ENCODE measurements around the gene TNK1. TPM values are rescaled to one million over a fixed set of nuclear protein-coding genes. Genes with fewer than 3 reads are reported as not detected.

TNK1 gene
- total and polyA plus RNA-seq, 7 donors = 0.56 to 1.7 (median 0.82) TPM

DNA sequence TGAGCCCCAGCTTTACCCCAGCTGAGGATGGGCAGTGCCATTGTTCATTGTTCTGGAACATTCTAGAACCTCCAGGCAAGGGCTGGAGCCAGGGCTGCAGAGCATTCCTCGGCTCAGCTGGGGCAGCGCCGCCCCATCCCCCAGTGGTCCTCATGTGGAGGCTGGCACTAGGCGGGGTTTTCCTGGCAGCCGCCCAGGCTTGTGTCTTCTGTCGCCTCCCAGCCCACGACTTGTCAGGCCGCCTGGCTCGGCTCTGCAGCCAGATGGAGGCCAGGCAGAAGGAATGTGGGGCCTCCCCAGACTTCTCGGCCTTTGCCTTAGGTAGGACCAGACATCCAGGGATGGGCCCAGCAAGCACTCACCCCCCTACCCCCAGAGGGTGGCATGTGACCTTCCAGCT is 25.8 kb upstream of the TNK1 start, which contains the start of gene TMEM95:
Gene TMEM95, plus strand, starts transcription at position 104 of the 400 bp plus-strand sequence. Its CDS starts 49 bp downstream, at position 153.
- Histone ChIP-seq H3K27ac (no peak within 1 kb of the TSS), H3K4me1 (peaks cover 23% of the 10 kb centered on the region)
- TF ChIP-seq, protein P1, sequence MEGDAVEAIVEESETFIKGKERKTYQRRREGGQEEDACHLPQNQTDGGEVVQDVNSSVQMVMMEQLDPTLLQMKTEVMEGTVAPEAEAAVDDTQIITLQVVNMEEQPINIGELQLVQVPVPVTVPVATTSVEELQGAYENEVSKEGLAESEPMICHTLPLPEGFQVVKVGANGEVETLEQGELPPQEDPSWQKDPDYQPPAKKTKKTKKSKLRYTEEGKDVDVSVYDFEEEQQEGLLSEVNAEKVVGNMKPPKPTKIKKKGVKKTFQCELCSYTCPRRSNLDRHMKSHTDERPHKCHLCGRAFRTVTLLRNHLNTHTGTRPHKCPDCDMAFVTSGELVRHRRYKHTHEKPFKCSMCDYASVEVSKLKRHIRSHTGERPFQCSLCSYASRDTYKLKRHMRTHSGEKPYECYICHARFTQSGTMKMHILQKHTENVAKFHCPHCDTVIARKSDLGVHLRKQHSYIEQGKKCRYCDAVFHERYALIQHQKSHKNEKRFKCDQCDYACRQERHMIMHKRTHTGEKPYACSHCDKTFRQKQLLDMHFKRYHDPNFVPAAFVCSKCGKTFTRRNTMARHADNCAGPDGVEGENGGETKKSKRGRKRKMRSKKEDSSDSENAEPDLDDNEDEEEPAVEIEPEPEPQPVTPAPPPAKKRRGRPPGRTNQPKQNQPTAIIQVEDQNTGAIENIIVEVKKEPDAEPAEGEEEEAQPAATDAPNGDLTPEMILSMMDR (IDR thresholded peaks at IDR 0.05) = no peak

DNA sequence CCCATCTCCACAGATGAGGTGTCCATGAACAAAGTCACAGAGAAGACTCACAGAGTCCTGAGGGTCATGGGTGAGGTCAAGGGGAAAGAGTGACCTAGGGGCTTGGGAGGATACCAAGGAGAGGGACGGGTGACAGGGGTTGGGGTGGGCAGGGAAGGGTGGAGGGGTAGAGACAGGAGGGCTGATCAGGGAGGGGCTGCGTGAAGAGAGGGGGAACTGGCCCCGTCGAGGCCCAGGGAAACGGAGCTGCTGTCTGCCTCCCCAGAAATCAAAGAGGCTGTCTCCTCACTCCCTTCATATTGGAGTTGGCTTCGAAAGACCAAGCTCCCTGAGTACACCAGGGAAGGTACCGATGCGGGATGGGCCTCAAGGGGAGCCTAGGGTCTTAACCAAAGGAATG is 25.3 kb upstream of the TNK1 start:
- TF ChIP-seq, protein P1 (IDR thresholded peaks at IDR 0.05) = no peak
- Histone ChIP-seq H3K27ac (no peak overlapping the region), H3K27me3 (ENCODE audit: insufficient read depth in 3 of 3, low read length in 2 of 3) (no peaks in the 10 kb centered on the region), H3K9me3 (no peaks in the 10 kb centered on the region), H3K4me3 (no peak overlapping the region), H3K36me3 (ENCODE audit: insufficient read depth in 1 of 2, low read depth in 1 of 2) (no peaks in the 10 kb centered on the region), H3K4me1 (peaks cover 20% of the 10 kb centered on the region)
- no peak for ATAC-seq
- 63 to 87% (median 71%) methylated on average over 7 to 8 of the region's 8 CpGs for WGBS, 3 donors
- DNase-seq = no peak
- intact Hi-C loops (cut with DNase I) = loop anchor here (2.0 to 5.0 kb wide), 2 partner anchors 37 to 203 kb away; partner anchors contain the start of genes PLSCR3 (in 1 of the 2) and TNFSF13 (in 1 of the 2)

More for the DNA sequence above, 25.8 kb upstream of the TNK1 start, which contains the start of gene TMEM95:
- H3K27me3 ChIP-seq (ENCODE audit: insufficient read depth in 3 of 3, low read length in 2 of 3) = no peaks in the 10 kb centered on the region
- H3K4me3 ChIP-seq = no peak within 1 kb of the TSS
- H3K36me3 ChIP-seq (ENCODE audit: insufficient read depth in 1 of 2, low read depth in 1 of 2) = no peaks in the 10 kb centered on the region
- 37 to 47% (median 42%) methylated on average over 9 to 10 of the region's 10 CpGs for WGBS, 3 donors
- ATAC-seq (no peak), DNase-seq (peak in 1 of 2 donors; percentile 64)
- no peaks in the 10 kb centered on the region for H3K9me3 ChIP-seq
- intact Hi-C loops (cut with DNase I) = loop anchor here (2.0 to 5.0 kb wide), 2 partner anchors 37 to 204 kb away; partner anchors contain the start of genes PLSCR3 (in 1 of the 2) and TNFSF13 (in 1 of the 2)

DNA sequence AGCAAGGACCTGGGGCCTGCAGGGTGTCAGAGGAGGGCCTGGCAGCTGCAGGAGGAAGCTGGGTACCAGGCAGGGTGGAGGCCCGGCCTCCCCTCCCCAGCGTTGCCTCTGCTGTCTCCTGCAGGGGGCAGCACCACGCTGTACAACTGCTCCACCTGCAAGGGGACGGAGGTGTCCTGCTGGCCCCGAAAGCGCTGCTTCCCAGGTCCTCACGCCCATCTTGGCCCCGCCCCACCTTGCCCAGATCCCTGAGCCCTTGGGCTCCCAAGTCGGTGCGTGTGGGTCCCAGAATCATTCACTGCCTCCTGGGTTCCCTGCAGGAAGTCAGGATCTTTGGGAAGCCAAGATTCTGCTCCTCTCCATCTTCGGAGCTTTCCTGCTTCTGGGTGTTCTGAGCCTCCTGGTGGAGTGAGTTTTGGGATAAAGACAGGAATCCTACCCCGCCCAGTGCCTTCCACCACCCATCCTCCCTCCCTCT is 24.8 kb upstream of the TNK1 start:
- intact Hi-C loops (cut with DNase I) = loop anchor here in 1 of 2 donors (5.0 kb wide), 1 partner anchor 36 kb away; the partner anchor contains the start of gene PLSCR3
- no peak overlapping the region for H3K4me3 ChIP-seq
- 14 to 22% (median 16%) methylated on average over 11 to 12 of the region's 12 CpGs for WGBS, 3 donors

DNA sequence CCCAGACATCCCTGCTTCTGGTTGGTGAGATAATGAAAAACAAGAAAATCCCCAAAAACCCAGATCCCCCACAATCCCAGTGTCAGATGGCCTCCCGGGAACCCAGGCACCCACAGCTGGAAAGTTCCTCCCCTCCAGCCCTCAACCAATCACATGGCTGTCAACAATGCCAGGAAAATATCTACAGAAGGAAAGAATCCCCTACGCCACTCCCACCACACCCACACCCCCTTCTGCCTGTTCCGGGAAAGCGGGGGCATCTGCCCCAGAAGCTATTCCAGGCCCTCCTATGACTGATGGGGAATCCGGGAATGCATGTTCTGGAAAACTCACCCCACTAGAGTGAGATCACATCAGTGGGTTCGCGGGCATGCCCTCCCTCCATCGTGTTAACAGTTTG is 24.1 kb upstream of the TNK1 start:
- peaks cover 20% of the 10 kb centered on the region for H3K4me1 ChIP-seq
- DNase-seq (no peak), ATAC-seq (no peak)
- H3K27me3 ChIP-seq (ENCODE audit: insufficient read depth in 3 of 3, low read length in 2 of 3) = no peaks in the 10 kb centered on the region
- TF ChIP-seq, protein P1 (IDR thresholded peaks at IDR 0.05) = no peak
- no peak overlapping the region for H3K4me3 ChIP-seq
- no peaks in the 10 kb centered on the region for H3K36me3 ChIP-seq (ENCODE audit: insufficient read depth in 1 of 2, low read depth in 1 of 2)
- H3K27ac ChIP-seq = no peak overlapping the region
- no peaks in the 10 kb centered on the region for H3K9me3 ChIP-seq
- WGBS, 3 donors = 55 to 69% (median 68%) methylated on average over 8 of the region's 8 CpGs
- intact Hi-C loops (cut with DNase I) = loop anchor here in 1 of 2 donors (5.0 kb wide), 1 partner anchor 36 kb away; the partner anchor contains the start of gene PLSCR3

More for the DNA sequence above, 24.8 kb upstream of the TNK1 start:
- DNase-seq (peak; percentile 82 to 89), ATAC-seq (peak; percentile 30 to 40 (median 33))
- TF ChIP-seq, protein P1 (IDR thresholded peaks at IDR 0.05) = peak; percentile 87
- H3K27me3 ChIP-seq (ENCODE audit: insufficient read depth in 3 of 3, low read length in 2 of 3) = no peaks in the 10 kb centered on the region
- H3K4me1 ChIP-seq = peaks cover 20% of the 10 kb centered on the region
- no peaks in the 10 kb centered on the region for H3K9me3 ChIP-seq
- no peak overlapping the region for H3K27ac ChIP-seq
- H3K36me3 ChIP-seq (ENCODE audit: insufficient read depth in 1 of 2, low read depth in 1 of 2) = no peaks in the 10 kb centered on the region

All from psoas muscle (tissue), 8 donors.